Activated T-cell treated with anti-CD3 and anti-CD28 coated beads, Interleukin-2, amount 50 U/mL, for 72 hours (primary cell): ENCODE results near the gene CALN1. TPM values are rescaled to one million over a fixed set of nuclear protein-coding genes. Genes with fewer than 3 reads are reported as not detected.

Source experiments
- ATAC-seq, 2 donors: fragments of 150-1000 bp; cut with Tn5 transposase; replicated peaks in 1 of 2; 2 replicates each; pipeline ENCODE4 v1.10.0; 2021; ENCODE audit warnings: moderate library complexity in 2 of 2, mild to moderate bottlenecking in 1 of 2
- DNase-seq, 2 donors: peaks; one replicate each; pipeline ENCODE4 v3.0.0; 2021 to 2022; ENCODE audit warnings: mixed read lengths in 1 of 2
- H3K27ac Mint-ChIP-seq: one replicate; pipeline ENCODE4 v1.8.0; 2022; ENCODE audit warnings: mild to moderate bottlenecking, moderate library complexity, mixed read lengths
- H3K27me3 Mint-ChIP-seq: one replicate; pipeline ENCODE4 v1.8.0; 2022; ENCODE audit warnings: low read depth, mixed read lengths
- H3K36me3 Mint-ChIP-seq, 2 donors: one replicate each; pipeline ENCODE4 v1.8.0; 2022; ENCODE audit warnings: mixed read lengths in 2 of 2, mild to moderate bottlenecking in 1 of 2; ENCODE audit not compliant: insufficient read depth in 2 of 2
- H3K4me1 Mint-ChIP-seq: one replicate; pipeline ENCODE4 v1.8.0; 2022; ENCODE audit warnings: low read depth, mixed read lengths
- H3K4me3 Mint-ChIP-seq, 2 donors: one replicate each; pipeline ENCODE4 v1.8.0; 2022; ENCODE audit warnings: mild to moderate bottlenecking in 2 of 2, mixed read lengths in 2 of 2, moderate library complexity in 2 of 2
- H3K9me3 Mint-ChIP-seq, 2 donors: one replicate each; pipeline ENCODE4 v1.8.0; 2022; ENCODE audit warnings: mixed read lengths in 2 of 2
- total RNA-seq, 2 donors: library from RNA; stranded (reverse); gene quantifications; one replicate each; pipeline ENCODE4 v1.2.3, GENCODE V29; 2022

CALN1 gene
- total RNA-seq, 2 donors from 2014 or later, result 0.86 TPM; not detected in 1

GRCh38 chr7:71782051-71782450, 630.1 kb downstream of the CALN1 start:
- Mint-ChIP-seq H3K27ac (no peak overlapping the region), H3K4me3 (no peak overlapping the region), H3K9me3 (peaks cover 4 to 5% of the 10 kb centered on the region in 2 donors), H3K4me1 (no peaks in the 10 kb centered on the region), H3K27me3 (no peaks in the 10 kb centered on the region), H3K36me3 (peaks cover 0 to 2% of the 10 kb centered on the region in 2 donors)
- no peak for ATAC-seq
- DNase-seq, result no peak

DNA sequence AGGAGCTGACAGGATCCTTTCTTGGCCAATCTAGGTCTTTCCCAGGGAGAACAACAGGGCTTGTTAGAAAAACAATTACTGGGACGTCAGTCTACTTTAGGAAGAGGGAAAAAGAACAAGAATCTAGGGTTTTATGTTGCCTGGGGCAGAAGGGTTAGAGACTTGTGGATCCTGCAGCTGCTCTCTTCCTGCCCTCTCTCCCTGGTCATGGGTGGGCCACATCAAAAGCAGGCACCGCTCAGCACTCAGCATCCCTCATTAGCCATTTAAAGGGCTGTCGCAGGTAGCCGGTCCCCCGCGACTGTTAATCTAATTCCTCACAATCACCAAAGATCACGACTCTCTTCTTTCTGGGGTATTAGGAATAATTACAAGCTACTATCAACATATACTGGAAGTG, 631.9 kb downstream of the CALN1 start:
- no peak overlapping the region for H3K4me3 Mint-ChIP-seq
- H3K9me3 Mint-ChIP-seq, result peaks cover 1 to 2% of the 10 kb centered on the region in 2 donors
- H3K27me3 Mint-ChIP-seq, result no peaks in the 10 kb centered on the region
- ATAC-seq, result no peak
- H3K4me1 Mint-ChIP-seq, result no peaks in the 10 kb centered on the region
- no peak overlapping the region for H3K27ac Mint-ChIP-seq
- DNase-seq, result no peak
- no peaks in the 10 kb centered on the region for H3K36me3 Mint-ChIP-seq

- no peaks in the 10 kb centered on the region for H3K4me1 Mint-ChIP-seq
- DNase-seq, result no peak
- no peaks in the 10 kb centered on the region for H3K27me3 Mint-ChIP-seq
- no peak overlapping the region for H3K4me3 Mint-ChIP-seq
- no peaks in the 10 kb centered on the region for H3K36me3 Mint-ChIP-seq
- H3K27ac Mint-ChIP-seq, result no peak overlapping the region
- H3K9me3 Mint-ChIP-seq, result peaks cover 2 to 4% of the 10 kb centered on the region in 2 donors
- no peak for ATAC-seq
Measured at GRCh38 chr7:71777278-71777677, 634.9 kb downstream of the CALN1 start.

DNA sequence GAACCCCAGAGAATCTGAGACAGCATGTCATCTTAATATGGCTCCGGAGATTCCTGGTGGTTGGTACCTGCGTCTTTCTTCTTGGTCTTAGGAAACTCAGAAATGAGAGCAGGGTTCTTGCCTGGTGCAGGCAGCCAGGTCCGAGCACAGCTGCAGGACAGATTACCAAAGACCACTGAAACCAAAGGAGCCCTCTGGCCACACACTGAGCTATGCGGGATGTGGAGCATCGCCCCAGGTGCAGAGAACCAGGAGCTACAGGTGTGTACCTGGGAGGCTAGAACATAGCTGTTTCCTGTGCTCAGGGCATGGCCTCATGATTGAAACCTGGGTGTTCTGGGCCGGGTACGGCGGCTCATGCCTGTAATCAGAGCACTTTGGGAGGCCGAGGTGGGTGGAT, 635.4 kb downstream of the CALN1 start:
- Mint-ChIP-seq H3K4me1 (no peaks in the 10 kb centered on the region), H3K27ac (no peak overlapping the region), H3K9me3 (peaks cover 0 to 4% of the 10 kb centered on the region in 2 donors), H3K36me3 (no peaks in the 10 kb centered on the region), H3K27me3 (no peaks in the 10 kb centered on the region), H3K4me3 (no peak overlapping the region)
- ATAC-seq (no peak), DNase-seq (no peak)

DNA sequence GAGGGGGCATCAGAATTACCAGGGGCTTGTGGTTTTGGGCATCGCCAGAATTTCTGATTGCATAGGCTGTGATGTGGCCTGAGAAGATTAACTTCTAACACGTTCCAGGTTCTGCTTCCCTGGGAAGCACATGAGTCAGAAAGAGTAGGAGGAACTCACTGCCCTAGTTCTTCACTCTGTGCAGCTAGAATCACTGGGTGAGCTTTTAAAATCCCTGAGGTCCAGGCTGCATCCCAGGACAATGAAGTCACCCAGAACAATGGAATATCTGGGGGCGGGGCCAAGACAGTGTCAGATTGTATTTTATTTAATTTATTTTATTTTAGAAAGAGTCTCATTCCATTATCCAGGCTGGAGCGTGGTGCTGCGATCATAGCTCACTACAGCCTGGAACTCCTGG, 636.5 kb downstream of the CALN1 start:
- no peak overlapping the region for H3K27ac Mint-ChIP-seq
- H3K4me1 Mint-ChIP-seq, result no peaks in the 10 kb centered on the region
- ATAC-seq (no peak), DNase-seq (no peak)
- H3K27me3 Mint-ChIP-seq, result no peaks in the 10 kb centered on the region
- peaks cover 0 to 3% of the 10 kb centered on the region in 2 donors for H3K9me3 Mint-ChIP-seq
- no peak overlapping the region for H3K4me3 Mint-ChIP-seq
- peaks cover 0 to 2% of the 10 kb centered on the region in 2 donors for H3K36me3 Mint-ChIP-seq

DNA sequence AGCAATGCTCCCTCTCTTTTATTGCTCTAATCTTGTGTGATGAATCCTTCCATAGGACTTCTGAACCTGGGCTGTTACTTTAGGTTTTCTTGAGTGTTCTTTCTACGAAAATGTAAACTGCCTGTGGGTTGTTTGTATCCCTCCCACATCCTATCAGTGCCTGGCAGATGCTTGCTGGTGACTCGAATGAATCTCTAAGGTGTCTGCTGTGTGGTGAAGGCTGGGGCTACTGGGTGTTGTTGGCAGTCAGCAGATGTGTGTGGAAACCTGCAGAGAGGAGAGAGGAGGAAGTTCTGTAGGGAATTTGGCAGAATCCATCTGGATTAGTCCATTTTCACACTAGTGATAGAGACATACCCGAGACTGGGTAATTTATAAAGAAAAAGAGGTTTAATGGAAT, 639.4 kb downstream of the CALN1 start:
- no peak for ATAC-seq
- no peak overlapping the region for H3K27ac Mint-ChIP-seq
- no peaks in the 10 kb centered on the region for H3K27me3 Mint-ChIP-seq
- no peak for DNase-seq
- no peak overlapping the region for H3K4me3 Mint-ChIP-seq
- H3K36me3 Mint-ChIP-seq, result peaks cover 0 to 2% of the 10 kb centered on the region in 2 donors
- H3K9me3 Mint-ChIP-seq, result peaks cover 0 to 3% of the 10 kb centered on the region in 2 donors
- no peaks in the 10 kb centered on the region for H3K4me1 Mint-ChIP-seq

DNA sequence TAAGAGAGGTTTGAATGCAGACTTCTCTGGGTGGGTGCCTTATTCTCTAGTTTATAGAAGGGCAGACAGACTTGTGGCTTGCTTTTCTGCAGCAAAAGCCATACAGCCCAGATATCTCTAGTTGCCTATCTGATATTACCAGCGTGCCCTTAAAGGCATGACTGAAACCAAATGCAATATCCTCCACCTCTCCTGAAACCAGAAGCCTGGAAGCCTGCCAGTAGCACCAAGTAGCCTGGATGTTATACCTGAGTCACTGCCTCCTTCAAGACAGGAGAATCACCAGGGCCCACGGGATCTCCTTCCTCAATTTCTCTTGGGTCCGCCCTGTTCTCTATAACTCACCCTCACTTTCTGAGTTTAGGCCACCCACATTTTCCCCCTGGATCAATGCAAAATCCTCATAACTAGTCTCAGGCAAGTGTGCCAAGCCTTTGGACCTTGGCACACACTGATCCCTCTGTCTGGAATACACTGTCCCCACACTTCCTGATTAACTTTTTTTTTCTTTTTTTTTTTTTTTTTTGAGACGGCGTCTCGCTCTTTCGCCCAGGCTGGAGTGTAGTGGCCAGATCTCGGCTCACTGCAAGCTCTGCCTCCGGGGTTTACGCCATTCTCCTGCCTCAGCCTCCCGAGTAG, 641.8 kb downstream of the CALN1 start:
- DNase-seq (no peak), ATAC-seq (no peak)
- Mint-ChIP-seq H3K27ac (no peak overlapping the region), H3K27me3 (no peaks in the 10 kb centered on the region), H3K4me1 (no peaks in the 10 kb centered on the region), H3K4me3 (no peak overlapping the region), H3K9me3 (peaks cover 0 to 3% of the 10 kb centered on the region in 2 donors), H3K36me3 (peaks cover 0 to 2% of the 10 kb centered on the region in 2 donors)

- Mint-ChIP-seq H3K27ac (no peak overlapping the region), H3K36me3 (peaks cover 0 to 2% of the 10 kb centered on the region in 2 donors), H3K4me1 (no peaks in the 10 kb centered on the region), H3K27me3 (no peaks in the 10 kb centered on the region), H3K4me3 (no peak overlapping the region), H3K9me3 (peaks cover 0 to 3% of the 10 kb centered on the region in 2 donors)
- ATAC-seq (no peak), DNase-seq (no peak)
Measured at GRCh38 chr7:71769326-71769725, 642.8 kb downstream of the CALN1 start.

- Mint-ChIP-seq H3K9me3 (peaks cover 0 to 3% of the 10 kb centered on the region in 2 donors), H3K36me3 (peaks cover 0 to 2% of the 10 kb centered on the region in 2 donors), H3K4me3 (no peak overlapping the region), H3K27me3 (no peaks in the 10 kb centered on the region), H3K27ac (no peak overlapping the region), H3K4me1 (no peaks in the 10 kb centered on the region)
- DNase-seq (no peak), ATAC-seq (no peak)
Measured at GRCh38 chr7:71768450-71768849, 643.7 kb downstream of the CALN1 start.

- Mint-ChIP-seq H3K4me1 (no peaks in the 10 kb centered on the region), H3K27me3 (no peaks in the 10 kb centered on the region), H3K27ac (no peak overlapping the region), H3K36me3 (no peaks in the 10 kb centered on the region), H3K4me3 (no peak overlapping the region), H3K9me3 (peaks cover 2 to 10% of the 10 kb centered on the region in 2 donors)
- DNase-seq (no peak), ATAC-seq (no peak)
Measured at GRCh38 chr7:71766016-71766415, 646.1 kb downstream of the CALN1 start.

DNA sequence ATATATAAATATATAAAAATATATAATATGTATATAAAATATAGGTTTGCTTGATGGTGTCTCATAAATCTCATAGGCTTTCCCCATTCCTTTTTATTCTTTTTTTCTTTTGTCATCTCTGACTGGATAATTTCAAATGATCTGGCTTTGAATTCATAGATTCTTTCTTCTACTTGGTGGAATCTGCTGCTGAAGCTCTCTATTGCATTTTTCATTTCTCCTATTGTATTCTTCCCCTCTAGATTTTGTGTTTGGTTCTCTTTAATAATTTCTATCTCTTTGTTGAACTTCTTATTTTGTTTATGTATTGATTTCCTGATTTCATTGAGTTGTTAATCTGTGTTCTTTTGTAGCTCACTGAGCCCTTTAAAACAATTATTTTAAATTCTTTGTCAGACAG, 650.8 kb downstream of the CALN1 start:
- DNase-seq, result no peak
- no peak overlapping the region for H3K27ac Mint-ChIP-seq

GRCh38 chr7:71754828-71755227, 657.3 kb downstream of the CALN1 start:
- no peak for DNase-seq
- Mint-ChIP-seq H3K9me3 (peaks cover 0 to 8% of the 10 kb centered on the region in 2 donors), H3K4me3 (no peak overlapping the region), H3K4me1 (peaks cover 7% of the 10 kb centered on the region), H3K27ac (no peak overlapping the region), H3K36me3 (peaks cover 0 to 4% of the 10 kb centered on the region in 2 donors), H3K27me3 (peaks cover 8% of the 10 kb centered on the region)
- no peak for ATAC-seq

More for the DNA sequence above, 650.8 kb downstream of the CALN1 start:
- H3K27me3 Mint-ChIP-seq, result no peaks in the 10 kb centered on the region
- peaks cover 2 to 20% of the 10 kb centered on the region in 2 donors for H3K9me3 Mint-ChIP-seq
- ATAC-seq, result no peak
- H3K4me1 Mint-ChIP-seq, result no peaks in the 10 kb centered on the region
- H3K36me3 Mint-ChIP-seq, result peaks cover 0 to 3% of the 10 kb centered on the region in 2 donors
- H3K4me3 Mint-ChIP-seq, result no peak overlapping the region

DNA sequence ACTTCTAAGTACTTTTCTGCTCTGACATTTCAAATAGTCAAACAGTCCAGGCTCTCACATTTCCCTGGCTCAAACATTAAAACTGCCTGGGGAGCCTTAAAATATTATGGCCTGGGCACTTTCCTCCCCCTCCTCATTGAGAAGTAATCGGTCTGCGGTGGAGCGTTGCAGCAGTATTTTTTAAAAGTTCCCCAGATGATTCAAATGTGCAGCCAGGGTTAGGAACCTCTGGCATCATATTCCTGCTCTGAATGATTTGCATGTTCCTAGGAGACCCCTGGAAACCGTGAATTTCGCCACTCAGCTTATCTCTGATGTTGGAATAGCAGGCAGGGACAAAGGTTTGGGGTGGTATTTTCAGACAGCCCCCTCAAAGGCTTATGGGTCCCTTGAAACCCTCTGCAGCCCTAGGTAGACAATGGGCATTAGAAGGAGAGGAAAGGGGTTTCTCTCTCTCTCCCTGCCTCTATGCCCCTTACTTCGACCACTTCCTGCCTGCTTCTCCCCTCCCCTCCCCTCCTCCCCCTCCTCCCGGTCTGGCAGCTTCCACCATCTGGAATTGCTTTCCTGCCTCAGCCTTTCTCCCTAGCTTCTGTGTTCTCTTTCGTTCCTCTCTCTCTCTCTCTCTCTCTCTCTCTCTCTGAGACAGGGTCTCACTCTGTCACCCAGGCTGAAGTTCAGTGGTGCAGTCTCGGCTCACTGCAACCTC, 658.0 kb downstream of the CALN1 start:
- H3K4me3 Mint-ChIP-seq, result no peak overlapping the region
- DNase-seq (no peak), ATAC-seq (no peak)
- no peak overlapping the region for H3K27ac Mint-ChIP-seq
- peaks cover 0 to 5% of the 10 kb centered on the region in 2 donors for H3K36me3 Mint-ChIP-seq
- H3K4me1 Mint-ChIP-seq, result peaks cover 7% of the 10 kb centered on the region
- H3K9me3 Mint-ChIP-seq, result peaks cover 0 to 7% of the 10 kb centered on the region in 2 donors
- H3K27me3 Mint-ChIP-seq, result peaks cover 8% of the 10 kb centered on the region
